ENCODE results near the gene TDRD12.

The TDRD12 gene, protein sequence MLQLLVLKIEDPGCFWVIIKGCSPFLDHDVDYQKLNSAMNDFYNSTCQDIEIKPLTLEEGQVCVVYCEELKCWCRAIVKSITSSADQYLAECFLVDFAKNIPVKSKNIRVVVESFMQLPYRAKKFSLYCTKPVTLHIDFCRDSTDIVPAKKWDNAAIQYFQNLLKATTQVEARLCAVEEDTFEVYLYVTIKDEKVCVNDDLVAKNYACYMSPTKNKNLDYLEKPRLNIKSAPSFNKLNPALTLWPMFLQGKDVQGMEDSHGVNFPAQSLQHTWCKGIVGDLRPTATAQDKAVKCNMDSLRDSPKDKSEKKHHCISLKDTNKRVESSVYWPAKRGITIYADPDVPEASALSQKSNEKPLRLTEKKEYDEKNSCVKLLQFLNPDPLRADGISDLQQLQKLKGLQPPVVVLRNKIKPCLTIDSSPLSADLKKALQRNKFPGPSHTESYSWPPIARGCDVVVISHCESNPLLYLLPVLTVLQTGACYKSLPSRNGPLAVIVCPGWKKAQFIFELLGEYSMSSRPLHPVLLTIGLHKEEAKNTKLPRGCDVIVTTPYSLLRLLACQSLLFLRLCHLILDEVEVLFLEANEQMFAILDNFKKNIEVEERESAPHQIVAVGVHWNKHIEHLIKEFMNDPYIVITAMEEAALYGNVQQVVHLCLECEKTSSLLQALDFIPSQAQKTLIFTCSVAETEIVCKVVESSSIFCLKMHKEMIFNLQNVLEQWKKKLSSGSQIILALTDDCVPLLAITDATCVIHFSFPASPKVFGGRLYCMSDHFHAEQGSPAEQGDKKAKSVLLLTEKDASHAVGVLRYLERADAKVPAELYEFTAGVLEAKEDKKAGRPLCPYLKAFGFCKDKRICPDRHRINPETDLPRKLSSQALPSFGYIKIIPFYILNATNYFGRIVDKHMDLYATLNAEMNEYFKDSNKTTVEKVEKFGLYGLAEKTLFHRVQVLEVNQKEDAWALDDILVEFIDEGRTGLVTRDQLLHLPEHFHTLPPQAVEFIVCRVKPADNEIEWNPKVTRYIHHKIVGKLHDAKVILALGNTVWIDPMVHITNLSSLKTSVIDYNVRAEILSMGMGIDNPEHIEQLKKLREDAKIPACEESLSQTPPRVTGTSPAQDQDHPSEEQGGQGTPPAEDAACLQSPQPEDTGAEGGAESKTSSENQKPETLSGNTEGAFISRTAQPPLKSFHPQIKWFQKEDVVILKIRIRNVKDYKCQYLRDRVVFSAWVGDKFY (N-terminal part only)

DNA sequence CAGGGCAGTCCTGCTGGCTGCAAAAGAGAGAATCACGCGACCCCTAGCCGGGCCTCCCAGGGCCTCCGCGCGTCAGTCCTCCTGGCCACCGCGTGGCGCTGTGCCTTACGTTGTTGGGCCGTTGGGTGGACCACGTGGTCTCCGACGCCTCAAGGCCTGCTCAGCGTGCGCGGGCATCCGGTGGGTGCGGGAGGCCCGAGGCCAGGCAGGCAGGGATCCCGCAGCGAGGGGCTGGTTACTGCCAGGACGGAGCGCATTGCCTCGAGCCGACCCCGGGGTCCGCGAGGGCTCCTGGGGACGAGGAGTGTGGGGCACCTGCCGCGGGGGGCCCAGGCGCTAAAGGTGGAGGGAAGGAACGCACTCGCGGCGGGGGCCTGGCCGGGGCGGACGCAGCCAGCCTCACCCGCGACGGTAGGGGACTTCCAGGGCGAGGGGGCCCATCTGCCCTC is at the start of gene TDRD12:
Gene TDRD12, plus strand, starts transcription at position 157 of the 449 bp plus-strand sequence. CDS start 306 bp downstream, outside the sequence.
- TF ChIP-seq CREB1 (IDR thresholded peaks at IDR 0.05; ENCODE audit: low read depth) (no peak), FOXM1 (IDR thresholded peaks at IDR 0.05; ENCODE audit: borderline replicate concordance, low read depth) (no peak), YY1 (IDR thresholded peaks at IDR 0.05; ENCODE audit: low read depth) (no peak), CEBPB (IDR thresholded peaks at IDR 0.05) (no peak), EGR1 (IDR thresholded peaks at IDR 0.05) (no peak), RAD21 (IDR thresholded peaks at IDR 0.05; ENCODE audit: low read depth) (no peak), TCF12 (IDR thresholded peaks at IDR 0.05; ENCODE audit: low read depth) (no peak), EP300 (IDR thresholded peaks at IDR 0.05; ENCODE audit: borderline replicate concordance) (no peak), TAF1 (IDR thresholded peaks at IDR 0.05; ENCODE audit: low read depth) (no peak), NFIC (IDR thresholded peaks at IDR 0.05) (no peak), ZBTB7A (IDR thresholded peaks at IDR 0.05; ENCODE audit: low read depth) (no peak), TEAD4 (IDR thresholded peaks at IDR 0.05) (no peak)
- TF ChIP-seq, protein P1, sequence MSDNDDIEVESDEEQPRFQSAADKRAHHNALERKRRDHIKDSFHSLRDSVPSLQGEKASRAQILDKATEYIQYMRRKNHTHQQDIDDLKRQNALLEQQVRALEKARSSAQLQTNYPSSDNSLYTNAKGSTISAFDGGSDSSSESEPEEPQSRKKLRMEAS (IDR thresholded peaks at IDR 0.05), result no peak
- TF ChIP-seq, protein P2, sequence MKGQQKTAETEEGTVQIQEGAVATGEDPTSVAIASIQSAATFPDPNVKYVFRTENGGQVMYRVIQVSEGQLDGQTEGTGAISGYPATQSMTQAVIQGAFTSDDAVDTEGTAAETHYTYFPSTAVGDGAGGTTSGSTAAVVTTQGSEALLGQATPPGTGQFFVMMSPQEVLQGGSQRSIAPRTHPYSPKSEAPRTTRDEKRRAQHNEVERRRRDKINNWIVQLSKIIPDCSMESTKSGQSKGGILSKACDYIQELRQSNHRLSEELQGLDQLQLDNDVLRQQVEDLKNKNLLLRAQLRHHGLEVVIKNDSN (IDR thresholded peaks at IDR 0.05), result no peak
- TF ChIP-seq, protein P3, sequence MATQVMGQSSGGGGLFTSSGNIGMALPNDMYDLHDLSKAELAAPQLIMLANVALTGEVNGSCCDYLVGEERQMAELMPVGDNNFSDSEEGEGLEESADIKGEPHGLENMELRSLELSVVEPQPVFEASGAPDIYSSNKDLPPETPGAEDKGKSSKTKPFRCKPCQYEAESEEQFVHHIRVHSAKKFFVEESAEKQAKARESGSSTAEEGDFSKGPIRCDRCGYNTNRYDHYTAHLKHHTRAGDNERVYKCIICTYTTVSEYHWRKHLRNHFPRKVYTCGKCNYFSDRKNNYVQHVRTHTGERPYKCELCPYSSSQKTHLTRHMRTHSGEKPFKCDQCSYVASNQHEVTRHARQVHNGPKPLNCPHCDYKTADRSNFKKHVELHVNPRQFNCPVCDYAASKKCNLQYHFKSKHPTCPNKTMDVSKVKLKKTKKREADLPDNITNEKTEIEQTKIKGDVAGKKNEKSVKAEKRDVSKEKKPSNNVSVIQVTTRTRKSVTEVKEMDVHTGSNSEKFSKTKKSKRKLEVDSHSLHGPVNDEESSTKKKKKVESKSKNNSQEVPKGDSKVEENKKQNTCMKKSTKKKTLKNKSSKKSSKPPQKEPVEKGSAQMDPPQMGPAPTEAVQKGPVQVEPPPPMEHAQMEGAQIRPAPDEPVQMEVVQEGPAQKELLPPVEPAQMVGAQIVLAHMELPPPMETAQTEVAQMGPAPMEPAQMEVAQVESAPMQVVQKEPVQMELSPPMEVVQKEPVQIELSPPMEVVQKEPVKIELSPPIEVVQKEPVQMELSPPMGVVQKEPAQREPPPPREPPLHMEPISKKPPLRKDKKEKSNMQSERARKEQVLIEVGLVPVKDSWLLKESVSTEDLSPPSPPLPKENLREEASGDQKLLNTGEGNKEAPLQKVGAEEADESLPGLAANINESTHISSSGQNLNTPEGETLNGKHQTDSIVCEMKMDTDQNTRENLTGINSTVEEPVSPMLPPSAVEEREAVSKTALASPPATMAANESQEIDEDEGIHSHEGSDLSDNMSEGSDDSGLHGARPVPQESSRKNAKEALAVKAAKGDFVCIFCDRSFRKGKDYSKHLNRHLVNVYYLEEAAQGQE (IDR thresholded peaks at IDR 0.05; ENCODE audit: low read depth), result no peak

DNA sequence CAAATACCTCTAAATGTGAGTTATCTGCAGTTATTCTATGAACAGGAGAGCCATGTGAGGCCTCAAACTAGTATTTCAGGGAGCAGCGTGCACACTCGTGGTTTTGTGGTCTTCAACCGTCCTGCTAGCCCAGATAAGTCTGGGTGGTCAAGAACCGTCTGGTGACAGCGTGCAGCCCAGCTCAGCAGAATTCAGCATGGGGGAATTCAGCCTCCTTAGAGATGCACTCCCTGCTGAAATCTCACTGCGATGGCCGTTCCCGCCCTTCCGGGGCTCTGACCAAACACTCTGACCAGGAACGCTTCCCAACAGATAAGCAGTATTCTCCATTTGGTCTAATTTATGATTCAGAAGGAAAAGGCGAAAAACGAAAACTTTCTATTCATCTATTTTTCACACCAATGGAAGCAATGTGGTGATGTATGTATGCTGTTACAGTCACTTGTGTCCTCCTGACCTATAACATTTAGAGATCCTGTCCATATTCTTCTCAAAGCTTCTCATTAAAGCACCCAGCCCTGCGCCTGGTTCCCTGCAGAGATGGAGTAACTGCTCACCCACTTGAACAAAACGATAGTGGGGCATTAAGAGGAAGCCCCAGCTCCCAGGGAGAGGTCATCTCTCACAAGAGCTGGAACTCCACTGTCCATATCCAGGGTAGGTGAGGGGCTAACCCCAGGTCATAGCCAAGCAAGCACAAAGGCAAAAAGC is 47.5 kb upstream of the TDRD12 start:
- TF ChIP-seq, protein P3 (IDR thresholded peaks at IDR 0.05; ENCODE audit: low read depth), result no peak
- no peak for TF ChIP-seq YY1 (IDR thresholded peaks at IDR 0.05; ENCODE audit: low read depth)
- TF ChIP-seq CREB1 (IDR thresholded peaks at IDR 0.05; ENCODE audit: low read depth), result no peak
- no peak for TF ChIP-seq ZBTB7A (IDR thresholded peaks at IDR 0.05; ENCODE audit: low read depth)
- TF ChIP-seq CEBPB (IDR thresholded peaks at IDR 0.05), result no peak
- TF ChIP-seq, protein P1 (IDR thresholded peaks at IDR 0.05), result no peak

DNA sequence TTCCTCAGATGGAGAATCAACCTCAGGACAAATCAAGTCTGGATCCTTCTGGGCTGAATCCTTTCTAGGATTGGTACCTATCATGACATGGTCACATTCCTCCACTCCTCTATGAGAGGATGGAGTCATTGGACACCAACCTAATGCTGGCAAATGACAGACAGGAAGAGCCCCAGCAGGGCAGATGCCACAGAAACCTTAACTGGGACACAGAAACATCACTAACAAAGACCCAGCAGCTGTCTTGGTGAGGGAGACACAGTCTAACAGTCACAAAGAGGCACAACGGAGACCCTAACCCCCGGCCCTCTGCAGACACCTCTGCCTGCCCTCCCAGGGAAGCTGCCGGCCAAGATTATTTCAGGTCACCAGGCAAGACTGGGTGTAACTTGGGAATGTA is 46.7 kb upstream of the TDRD12 start:
- no peak for TF ChIP-seq ZBTB7A (IDR thresholded peaks at IDR 0.05; ENCODE audit: low read depth)
- no peak for TF ChIP-seq NFIC (IDR thresholded peaks at IDR 0.05)
- TF ChIP-seq FOXM1 (IDR thresholded peaks at IDR 0.05; ENCODE audit: borderline replicate concordance, low read depth), result no peak

DNA sequence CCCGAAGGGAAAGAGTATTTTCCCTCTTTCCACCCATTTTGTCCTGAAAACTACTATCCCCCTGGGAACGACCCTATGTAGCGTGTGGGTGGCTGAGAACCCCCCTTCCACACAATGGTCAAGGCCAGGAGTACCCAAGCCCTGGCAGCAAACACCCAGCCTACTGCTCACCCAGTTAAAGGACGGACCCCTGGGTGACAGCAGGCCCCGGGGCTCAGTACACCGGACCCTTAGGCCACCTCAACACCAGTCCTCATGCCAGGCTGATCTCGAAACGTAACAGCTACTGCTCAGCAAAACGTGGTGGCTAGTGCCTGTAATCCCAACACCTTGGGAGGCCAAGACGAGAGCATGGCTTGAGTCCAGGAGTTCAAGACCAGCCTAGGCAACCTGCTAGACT is 46.0 kb upstream of the TDRD12 start:
- TF ChIP-seq YY1 (IDR thresholded peaks at IDR 0.05; ENCODE audit: low read depth) (no peak), TAF1 (IDR thresholded peaks at IDR 0.05; ENCODE audit: low read depth) (no peak), TEAD4 (IDR thresholded peaks at IDR 0.05) (no peak), RAD21 (IDR thresholded peaks at IDR 0.05; ENCODE audit: low read depth) (no peak), ZBTB7A (IDR thresholded peaks at IDR 0.05; ENCODE audit: low read depth) (no peak), TCF12 (IDR thresholded peaks at IDR 0.05; ENCODE audit: low read depth) (no peak), CREB1 (IDR thresholded peaks at IDR 0.05; ENCODE audit: low read depth) (no peak), EP300 (IDR thresholded peaks at IDR 0.05; ENCODE audit: borderline replicate concordance) (no peak), EGR1 (IDR thresholded peaks at IDR 0.05) (no peak), FOXM1 (IDR thresholded peaks at IDR 0.05; ENCODE audit: borderline replicate concordance, low read depth) (no peak), NFIC (IDR thresholded peaks at IDR 0.05) (no peak), CEBPB (IDR thresholded peaks at IDR 0.05) (no peak)
- TF ChIP-seq, protein P3 (IDR thresholded peaks at IDR 0.05; ENCODE audit: low read depth), result no peak
- TF ChIP-seq, protein P1 (IDR thresholded peaks at IDR 0.05), result no peak
- TF ChIP-seq, protein P2 (IDR thresholded peaks at IDR 0.05), result no peak
